GM10266 (cell line): ENCODE measurements around the gene TMEM87B.

Source experiments
- DNase-seq: peaks from one replicate; pipeline ENCODE4 v3.0.0; 2012; ENCODE audit errors: extremely low spot score
- TF ChIP-seq, protein P1 (sequence below): IDR thresholded peaks from 2 replicates; pipeline ENCODE4 v1.5.1; 2012; ENCODE audit warnings: mild to moderate bottlenecking, low read depth; ENCODE audit not compliant: control insufficient read depth, insufficient read depth; ENCODE audit errors: missing control alignments

TMEM87B gene

DNA sequence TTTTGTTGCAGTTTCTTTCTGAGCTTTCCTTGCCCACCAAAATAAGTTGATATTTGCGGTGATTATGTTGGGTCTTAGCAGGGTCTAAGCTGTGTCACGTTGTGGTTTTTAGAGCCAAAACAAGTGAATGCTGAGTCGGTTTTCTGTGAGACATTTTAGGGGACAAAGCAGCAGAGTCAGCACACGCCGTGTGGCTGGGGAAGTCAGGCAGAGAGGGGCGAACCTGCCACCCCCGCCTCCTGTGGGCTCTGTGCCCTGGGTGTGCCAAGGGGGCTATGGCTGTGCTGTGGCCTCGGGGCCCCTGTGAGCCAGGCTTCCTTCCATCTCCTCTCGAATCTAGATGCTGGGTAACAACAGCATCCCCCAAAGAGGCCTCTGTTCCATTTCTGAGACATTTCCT is 30.8 kb upstream of the TMEM87B start:
- TF ChIP-seq, protein P1, sequence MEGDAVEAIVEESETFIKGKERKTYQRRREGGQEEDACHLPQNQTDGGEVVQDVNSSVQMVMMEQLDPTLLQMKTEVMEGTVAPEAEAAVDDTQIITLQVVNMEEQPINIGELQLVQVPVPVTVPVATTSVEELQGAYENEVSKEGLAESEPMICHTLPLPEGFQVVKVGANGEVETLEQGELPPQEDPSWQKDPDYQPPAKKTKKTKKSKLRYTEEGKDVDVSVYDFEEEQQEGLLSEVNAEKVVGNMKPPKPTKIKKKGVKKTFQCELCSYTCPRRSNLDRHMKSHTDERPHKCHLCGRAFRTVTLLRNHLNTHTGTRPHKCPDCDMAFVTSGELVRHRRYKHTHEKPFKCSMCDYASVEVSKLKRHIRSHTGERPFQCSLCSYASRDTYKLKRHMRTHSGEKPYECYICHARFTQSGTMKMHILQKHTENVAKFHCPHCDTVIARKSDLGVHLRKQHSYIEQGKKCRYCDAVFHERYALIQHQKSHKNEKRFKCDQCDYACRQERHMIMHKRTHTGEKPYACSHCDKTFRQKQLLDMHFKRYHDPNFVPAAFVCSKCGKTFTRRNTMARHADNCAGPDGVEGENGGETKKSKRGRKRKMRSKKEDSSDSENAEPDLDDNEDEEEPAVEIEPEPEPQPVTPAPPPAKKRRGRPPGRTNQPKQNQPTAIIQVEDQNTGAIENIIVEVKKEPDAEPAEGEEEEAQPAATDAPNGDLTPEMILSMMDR = no peak
- DNase-seq = no peak

DNA sequence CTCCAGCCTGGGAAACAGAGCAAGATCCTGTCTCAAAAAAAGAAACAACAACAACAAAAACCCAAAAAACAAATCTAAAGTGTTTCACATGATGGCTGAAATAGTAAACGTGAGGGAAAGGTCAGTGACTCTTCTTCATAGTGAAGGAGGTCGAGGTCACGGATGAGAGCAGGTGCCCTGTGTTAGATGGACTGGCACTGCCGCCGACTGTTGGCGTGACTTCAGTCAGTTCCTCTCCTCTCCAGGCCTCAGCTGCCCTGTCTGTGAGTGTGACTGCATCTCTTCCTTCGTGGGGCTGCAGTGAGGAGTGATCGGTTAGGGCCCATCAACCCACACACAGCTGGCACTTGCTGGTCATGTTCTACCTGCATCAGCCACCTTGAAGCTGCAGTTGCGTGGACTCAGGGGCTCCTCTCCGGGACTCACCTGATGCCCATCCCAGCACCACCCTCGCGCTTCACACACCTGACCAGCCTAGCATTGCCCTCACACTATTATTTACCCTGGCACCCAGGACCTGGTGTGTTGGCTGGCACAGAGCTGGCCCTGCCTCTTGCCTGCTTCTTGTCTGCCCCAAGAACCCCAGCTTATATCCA is 30.1 kb upstream of the TMEM87B start:
- DNase-seq = no peak
- TF ChIP-seq, protein P1 = no peak

GRCh38 chr2:112026509-112026908 is 28.6 kb upstream of the TMEM87B start:
- DNase-seq = no peak
- TF ChIP-seq, protein P1 = no peak

DNA sequence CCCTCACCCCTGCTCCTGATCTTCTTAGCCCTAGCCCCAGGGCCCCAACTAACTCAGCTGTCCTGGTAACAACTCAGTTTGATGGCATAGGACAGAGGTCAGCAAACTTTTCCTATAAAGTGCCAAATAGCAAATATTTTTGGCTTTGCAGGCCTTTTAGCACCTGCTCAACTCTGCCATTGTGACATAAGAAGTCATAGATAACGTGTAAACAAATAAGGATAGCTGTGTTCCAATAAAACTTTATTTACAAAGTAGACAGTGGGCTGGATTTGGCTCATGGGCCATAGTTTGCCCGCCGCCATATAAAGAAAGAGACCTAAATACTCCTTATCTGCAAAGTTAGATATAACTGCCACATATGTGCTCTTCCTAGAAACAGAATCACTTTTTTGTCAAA is 27.3 kb upstream of the TMEM87B start:
- TF ChIP-seq, protein P1 = no peak
- no peak for DNase-seq

GRCh38 chr2:112029164-112029563 is 25.9 kb upstream of the TMEM87B start:
- TF ChIP-seq, protein P1 = no peak
- no peak for DNase-seq

- TF ChIP-seq, protein P1 = no peak
- no peak for DNase-seq
These were observed 23.4 kb upstream of the TMEM87B start for GRCh38 chr2:112031473-112032223.

DNA sequence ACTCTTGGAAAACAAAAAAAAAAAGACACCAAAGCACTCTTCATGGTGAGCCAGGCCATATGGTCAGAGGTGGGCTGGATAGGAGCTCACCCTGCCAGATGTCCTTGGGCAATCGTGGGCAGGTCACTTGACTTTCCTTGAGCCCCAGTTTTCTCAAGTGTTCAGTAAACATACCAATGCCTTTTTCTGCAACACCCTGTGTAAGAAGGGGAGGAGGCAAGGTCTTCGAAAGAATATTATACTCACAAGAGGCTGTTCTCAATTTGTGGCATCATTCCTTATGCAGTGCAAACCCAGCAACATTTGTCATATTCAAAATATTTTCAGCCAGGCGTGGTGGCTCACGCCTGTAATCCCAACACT is 22.9 kb upstream of the TMEM87B start:
- TF ChIP-seq, protein P1 = no peak

More for the DNA sequence above, 22.9 kb upstream of the TMEM87B start:
- DNase-seq = no peak
